ENCODE data around the gene HMOX2.

HMOX2 gene

DNA sequence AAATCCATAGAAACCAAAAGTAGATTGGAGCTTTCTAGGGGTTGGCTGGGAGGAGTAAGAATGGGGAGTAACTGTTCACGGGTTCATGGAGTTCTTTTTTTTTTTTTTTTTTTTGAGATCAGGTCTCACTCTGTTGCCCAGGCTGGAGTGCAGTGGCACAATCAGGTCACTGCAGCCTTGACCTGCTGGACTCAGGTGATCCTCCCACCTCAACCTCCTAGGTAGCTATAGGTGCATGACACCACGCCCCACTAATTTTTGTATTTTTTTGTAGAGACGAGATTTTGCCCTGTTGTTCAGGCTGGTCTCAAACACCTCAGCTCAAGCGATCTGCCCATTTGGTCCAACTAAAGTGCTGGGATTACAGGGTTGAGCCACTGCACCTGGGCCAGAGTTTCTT lies 3.3 kb upstream of the HMOX2 start:
- TF ChIP-seq, protein P1, sequence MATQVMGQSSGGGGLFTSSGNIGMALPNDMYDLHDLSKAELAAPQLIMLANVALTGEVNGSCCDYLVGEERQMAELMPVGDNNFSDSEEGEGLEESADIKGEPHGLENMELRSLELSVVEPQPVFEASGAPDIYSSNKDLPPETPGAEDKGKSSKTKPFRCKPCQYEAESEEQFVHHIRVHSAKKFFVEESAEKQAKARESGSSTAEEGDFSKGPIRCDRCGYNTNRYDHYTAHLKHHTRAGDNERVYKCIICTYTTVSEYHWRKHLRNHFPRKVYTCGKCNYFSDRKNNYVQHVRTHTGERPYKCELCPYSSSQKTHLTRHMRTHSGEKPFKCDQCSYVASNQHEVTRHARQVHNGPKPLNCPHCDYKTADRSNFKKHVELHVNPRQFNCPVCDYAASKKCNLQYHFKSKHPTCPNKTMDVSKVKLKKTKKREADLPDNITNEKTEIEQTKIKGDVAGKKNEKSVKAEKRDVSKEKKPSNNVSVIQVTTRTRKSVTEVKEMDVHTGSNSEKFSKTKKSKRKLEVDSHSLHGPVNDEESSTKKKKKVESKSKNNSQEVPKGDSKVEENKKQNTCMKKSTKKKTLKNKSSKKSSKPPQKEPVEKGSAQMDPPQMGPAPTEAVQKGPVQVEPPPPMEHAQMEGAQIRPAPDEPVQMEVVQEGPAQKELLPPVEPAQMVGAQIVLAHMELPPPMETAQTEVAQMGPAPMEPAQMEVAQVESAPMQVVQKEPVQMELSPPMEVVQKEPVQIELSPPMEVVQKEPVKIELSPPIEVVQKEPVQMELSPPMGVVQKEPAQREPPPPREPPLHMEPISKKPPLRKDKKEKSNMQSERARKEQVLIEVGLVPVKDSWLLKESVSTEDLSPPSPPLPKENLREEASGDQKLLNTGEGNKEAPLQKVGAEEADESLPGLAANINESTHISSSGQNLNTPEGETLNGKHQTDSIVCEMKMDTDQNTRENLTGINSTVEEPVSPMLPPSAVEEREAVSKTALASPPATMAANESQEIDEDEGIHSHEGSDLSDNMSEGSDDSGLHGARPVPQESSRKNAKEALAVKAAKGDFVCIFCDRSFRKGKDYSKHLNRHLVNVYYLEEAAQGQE (IDR thresholded peaks at IDR 0.05; ENCODE audit: low read depth), result no peak
- TF ChIP-seq RAD21 (IDR thresholded peaks at IDR 0.05; ENCODE audit: low read depth), result no peak
- TF ChIP-seq EP300 (IDR thresholded peaks at IDR 0.05; ENCODE audit: borderline replicate concordance), result no peak

DNA sequence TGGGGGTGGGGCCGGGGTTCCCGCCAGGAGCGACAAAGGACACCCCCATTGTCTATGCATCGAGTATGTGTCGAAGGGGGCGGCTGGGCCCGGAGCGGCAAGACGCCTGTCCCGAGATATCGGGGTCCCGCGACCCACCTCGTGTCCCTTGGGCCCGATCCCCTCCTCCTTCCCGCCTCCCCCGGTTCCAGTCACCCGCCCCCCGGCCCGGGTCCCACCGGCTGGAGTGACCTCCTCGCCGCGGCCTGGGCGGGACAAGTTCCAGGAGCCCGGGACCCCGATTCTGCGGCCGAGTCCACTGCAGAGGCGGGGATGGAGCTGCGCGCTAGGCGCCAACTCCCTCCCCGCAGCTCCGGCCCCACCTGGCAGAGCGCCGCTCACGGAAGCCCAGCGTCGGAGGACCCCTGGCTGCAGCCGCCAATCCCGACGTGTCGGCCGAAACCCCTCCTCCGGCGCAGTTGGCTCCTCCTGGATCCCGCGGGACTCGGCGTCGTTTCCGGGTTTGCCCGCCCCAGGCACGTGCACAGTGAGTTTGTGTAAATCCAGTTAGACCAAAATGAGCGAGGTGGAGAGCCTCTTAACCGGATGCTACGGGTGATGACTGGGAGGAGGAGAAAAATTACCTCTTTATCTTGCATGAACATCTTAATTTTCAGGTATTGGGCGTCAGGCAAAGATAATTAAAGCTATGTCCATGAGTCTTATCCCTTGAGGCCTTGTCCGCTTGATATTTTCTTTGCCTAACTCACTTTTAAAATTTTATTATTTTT lies 1.8 kb upstream of the HMOX2 start, which contains the start of gene NMRAL1:
TSS of gene NMRAL1 (minus strand) at position 434 of the 770 bp plus-strand sequence. CDS start 493 bp downstream, outside the sequence.
- TF ChIP-seq EP300 (IDR thresholded peaks at IDR 0.05; ENCODE audit: borderline replicate concordance), result no peak
- no peak for TF ChIP-seq CREB1 (IDR thresholded peaks at IDR 0.05; ENCODE audit: low read depth)
- peak; percentile 100 for TF ChIP-seq MAX (IDR thresholded peaks at IDR 0.05)
- TF ChIP-seq TCF12 (IDR thresholded peaks at IDR 0.05; ENCODE audit: low read depth), result 0 out of 2 replicates have a peak, but pooled peaks have one; percentile 27
- TF ChIP-seq NFIC (IDR thresholded peaks at IDR 0.05), result peak; percentile 47; the same call in 1 of the 2 replicates
- peak; percentile 61; the same call in 1 of the 2 replicates for TF ChIP-seq YY1 (IDR thresholded peaks at IDR 0.05; ENCODE audit: low read depth)
- no peak for TF ChIP-seq TEAD4 (IDR thresholded peaks at IDR 0.05)
- peak; percentile 74 for TF ChIP-seq TAF1 (IDR thresholded peaks at IDR 0.05; ENCODE audit: low read depth)
- no peak for TF ChIP-seq RAD21 (IDR thresholded peaks at IDR 0.05; ENCODE audit: low read depth)
- no peak for TF ChIP-seq EGR1 (IDR thresholded peaks at IDR 0.05)
- peak; percentile 90 for TF ChIP-seq USF1 (IDR thresholded peaks at IDR 0.05)
- TF ChIP-seq FOXM1 (IDR thresholded peaks at IDR 0.05; ENCODE audit: borderline replicate concordance, low read depth), result no peak
- no peak for TF ChIP-seq CEBPB (IDR thresholded peaks at IDR 0.05)
- TF ChIP-seq ZBTB7A (IDR thresholded peaks at IDR 0.05; ENCODE audit: low read depth), result peak; percentile 45; the same call in 1 of the 2 replicates
- TF ChIP-seq, protein P1 (IDR thresholded peaks at IDR 0.05; ENCODE audit: low read depth), result no peak

DNA sequence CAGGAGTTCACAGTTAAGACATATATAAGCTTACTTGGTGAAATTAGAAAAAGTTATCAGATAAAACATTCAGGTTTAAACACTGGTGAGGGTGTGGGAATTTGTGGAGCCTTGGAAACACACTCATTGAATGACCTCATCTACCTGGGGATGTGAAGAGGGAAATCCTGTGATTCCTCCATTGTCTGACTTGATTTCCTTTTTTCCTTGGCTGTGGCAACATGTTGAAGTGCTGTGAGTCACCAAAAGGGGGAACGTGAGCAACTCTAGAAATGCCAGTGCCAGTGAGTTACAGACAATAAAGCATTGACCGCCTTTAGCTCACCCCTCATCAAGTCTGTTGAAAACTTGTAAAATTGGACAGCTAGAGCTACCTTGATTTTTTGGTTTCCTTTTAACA lies 1.8 kb downstream of the HMOX2 start:
- no peak for TF ChIP-seq YY1 (IDR thresholded peaks at IDR 0.05; ENCODE audit: low read depth)
- TF ChIP-seq TEAD4 (IDR thresholded peaks at IDR 0.05), result no peak
- TF ChIP-seq FOXM1 (IDR thresholded peaks at IDR 0.05; ENCODE audit: borderline replicate concordance, low read depth), result no peak
- TF ChIP-seq ZBTB7A (IDR thresholded peaks at IDR 0.05; ENCODE audit: low read depth), result no peak
- no peak for TF ChIP-seq NFIC (IDR thresholded peaks at IDR 0.05)
- no peak for TF ChIP-seq MAX (IDR thresholded peaks at IDR 0.05)
- TF ChIP-seq TCF12 (IDR thresholded peaks at IDR 0.05; ENCODE audit: low read depth), result no peak
- TF ChIP-seq USF1 (IDR thresholded peaks at IDR 0.05), result no peak
- TF ChIP-seq, protein P1 (IDR thresholded peaks at IDR 0.05; ENCODE audit: low read depth), result no peak
- no peak for TF ChIP-seq EP300 (IDR thresholded peaks at IDR 0.05; ENCODE audit: borderline replicate concordance)
- TF ChIP-seq RAD21 (IDR thresholded peaks at IDR 0.05; ENCODE audit: low read depth), result no peak
- no peak for TF ChIP-seq EGR1 (IDR thresholded peaks at IDR 0.05)
- no peak for TF ChIP-seq CEBPB (IDR thresholded peaks at IDR 0.05)
- TF ChIP-seq CREB1 (IDR thresholded peaks at IDR 0.05; ENCODE audit: low read depth), result no peak
- no peak for TF ChIP-seq TAF1 (IDR thresholded peaks at IDR 0.05; ENCODE audit: low read depth)

GRCh38 chr16:4481526-4481925 lies 5.3 kb downstream of the HMOX2 start:
- TF ChIP-seq CREB1 (IDR thresholded peaks at IDR 0.05; ENCODE audit: low read depth) (no peak), TEAD4 (IDR thresholded peaks at IDR 0.05) (no peak), TAF1 (IDR thresholded peaks at IDR 0.05; ENCODE audit: low read depth) (no peak), YY1 (IDR thresholded peaks at IDR 0.05; ENCODE audit: low read depth) (no peak), TCF12 (IDR thresholded peaks at IDR 0.05; ENCODE audit: low read depth) (no peak), FOXM1 (IDR thresholded peaks at IDR 0.05; ENCODE audit: borderline replicate concordance, low read depth) (no peak), NFIC (IDR thresholded peaks at IDR 0.05) (no peak)
- TF ChIP-seq, protein P1 (IDR thresholded peaks at IDR 0.05; ENCODE audit: low read depth), result no peak

Data from Ishikawa (cell line).